Astrocyte of the spinal cord (primary cell): Measurements from ENCODE around the gene CDK19.

Source experiments
- DNase-seq: peaks from one replicate; pipeline ENCODE4 v3.0.0; 2011; ENCODE audit warnings: low read depth, low spot score
- H3K4me3 ChIP-seq: 2 replicates; pipeline ENCODE4 v1.5.1; 2011; ENCODE audit warnings: low read depth, mild to moderate bottlenecking, low read length, moderate library complexity
- CTCF ChIP-seq: IDR thresholded peaks from 2 replicates; pipeline ENCODE4 v1.5.1; 2012; ENCODE audit warnings: low read depth, mild to moderate bottlenecking, low read length, inconsistent platforms
- in situ Hi-C: cut with HindIII; loops from 2 replicates; pipeline ENCODE4 v1.10.0; 2017; ENCODE audit warnings: low sequenced_read_pairs

The CDK19 gene

GRCh38 chr6:110645685-110646418 lies 169.4 kb downstream of the CDK19 start:
- in situ Hi-C loops: no loop called here
- H3K4me3 ChIP-seq: no peak overlapping the region
- no peak for TF ChIP-seq CTCF
- no peak for DNase-seq

DNA sequence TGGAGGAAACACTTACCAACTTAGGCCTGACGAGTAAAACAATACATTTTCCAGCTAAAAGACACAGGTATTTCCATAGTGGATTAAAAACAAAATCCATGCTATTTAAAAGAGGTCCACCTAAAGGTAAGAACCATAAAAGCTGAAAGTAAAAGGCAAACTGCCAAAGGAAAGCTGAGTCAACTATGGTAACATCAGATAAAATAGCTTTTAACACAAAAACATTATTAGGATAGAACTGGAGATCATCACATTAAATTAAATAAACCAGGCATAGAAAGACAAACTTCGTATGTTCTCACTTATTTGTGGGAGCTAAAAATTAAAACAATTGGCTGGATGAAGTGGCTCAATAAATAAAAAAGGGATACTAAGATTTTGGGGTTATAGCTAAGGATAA lies 172.1 kb downstream of the CDK19 start:
- in situ Hi-C loops: no loop called here
- no peak for TF ChIP-seq CTCF
- peak; percentile 34 for DNase-seq
- H3K4me3 ChIP-seq: no peak overlapping the region

DNA sequence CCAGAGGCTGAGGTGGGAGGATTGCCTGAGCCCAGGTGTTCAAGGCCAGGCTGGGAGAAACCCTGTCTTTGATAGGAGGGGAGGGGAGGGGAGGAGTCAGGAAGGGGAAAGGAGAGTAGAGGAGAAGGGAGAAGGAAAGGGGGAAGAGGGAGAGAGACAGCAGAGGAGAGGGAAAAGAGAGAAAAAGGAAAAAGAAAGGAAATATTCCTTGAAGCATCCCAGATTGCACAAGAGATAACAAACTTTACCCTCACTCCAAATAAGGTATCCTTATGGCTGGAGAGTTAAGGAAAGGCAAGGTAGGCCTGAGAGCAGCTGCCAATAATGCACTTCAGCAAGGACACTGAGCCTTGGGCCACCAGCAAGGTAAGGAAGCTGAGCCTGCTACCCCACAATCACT lies 172.6 kb downstream of the CDK19 start:
- no peak for TF ChIP-seq CTCF
- H3K4me3 ChIP-seq: no peak overlapping the region
- in situ Hi-C loops: no loop called here
- DNase-seq: no peak

DNA sequence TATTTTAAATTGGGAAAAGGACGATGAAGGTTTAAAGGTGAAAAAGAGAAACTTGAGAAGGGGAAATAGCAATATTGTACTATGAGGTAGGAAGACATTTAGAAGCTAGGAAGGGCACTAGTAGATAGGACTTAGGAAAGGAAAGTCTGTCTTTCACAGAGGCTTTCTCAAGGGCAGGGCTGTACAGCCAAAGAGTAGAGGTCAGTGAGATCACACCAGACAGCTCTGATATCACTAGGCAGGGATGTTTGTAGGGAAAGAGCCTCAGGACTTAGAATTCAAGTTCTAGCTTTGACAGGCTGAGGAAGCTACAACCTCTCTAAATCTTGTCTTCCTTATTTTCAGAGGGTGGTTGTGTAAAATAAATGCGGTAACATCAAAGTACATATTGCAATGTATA lies 178.5 kb downstream of the CDK19 start:
- no peak for TF ChIP-seq CTCF
- no peak overlapping the region for H3K4me3 ChIP-seq
- in situ Hi-C loops: no loop called here
- no peak for DNase-seq

DNA sequence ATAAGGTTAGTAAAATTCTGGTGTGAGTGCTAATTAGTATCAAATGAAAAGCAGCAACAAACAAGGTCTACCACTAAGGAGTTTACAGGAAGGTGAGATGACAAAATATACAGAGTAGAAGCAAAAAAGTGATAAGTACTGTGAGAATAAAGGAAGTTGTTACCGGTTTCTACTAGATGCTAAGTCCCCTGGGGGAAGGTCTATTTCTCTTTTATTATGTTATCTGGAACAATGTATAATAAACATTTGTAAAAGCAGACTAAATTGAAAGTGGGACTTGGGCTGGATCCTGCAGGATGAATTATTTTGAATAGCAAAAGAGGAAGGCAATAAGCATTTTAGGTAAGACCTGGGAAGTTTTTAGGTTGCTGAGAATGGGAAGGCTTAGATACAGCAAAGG lies 180.2 kb downstream of the CDK19 start:
- in situ Hi-C loops: no loop called here
- no peak for DNase-seq
- H3K4me3 ChIP-seq: no peak overlapping the region
- no peak for TF ChIP-seq CTCF

- no peak for DNase-seq
- H3K4me3 ChIP-seq: no peak overlapping the region
- in situ Hi-C loops: no loop called here
- no peak for TF ChIP-seq CTCF
Observed at GRCh38 chr6:110633731-110634213, 181.5 kb downstream of the CDK19 start.
